Activated naive CD8-positive, alpha-beta T cell treated with anti-CD3 and anti-CD28 coated beads, Interleukin-2, amount 50 U/mL, for 24 hours (primary cell): ENCODE data around the gene PGAP2.

ENCODE experiments used
- ATAC-seq: fragments of 150-1000 bp; cut with Tn5 transposase; one replicate; pipeline ENCODE4 v1.10.0; 2021
- DNase-seq: peaks from one replicate; pipeline ENCODE4 v3.0.0; 2021
- H3K27ac Mint-ChIP-seq: one replicate; pipeline ENCODE4 v1.8.0; 2021; ENCODE audit warnings: mild to moderate bottlenecking, mixed read lengths
- H3K27me3 Mint-ChIP-seq: one replicate; pipeline ENCODE4 v1.8.0; 2021; ENCODE audit warnings: mixed read lengths
- H3K36me3 Mint-ChIP-seq: one replicate; pipeline ENCODE4 v1.8.0; 2021; ENCODE audit warnings: low read depth, mixed read lengths
- H3K4me1 Mint-ChIP-seq: one replicate; pipeline ENCODE4 v1.8.0; 2021; ENCODE audit warnings: mixed read lengths
- H3K4me3 Mint-ChIP-seq: one replicate; pipeline ENCODE4 v1.8.0; 2021; ENCODE audit warnings: mild to moderate bottlenecking, moderate library complexity, mixed read lengths
- H3K9me3 Mint-ChIP-seq: one replicate; pipeline ENCODE4 v1.8.0; 2021; ENCODE audit warnings: mixed read lengths

PGAP2 gene

GRCh38 chr11:3820971-3821370 lies 12.6 kb downstream of the PGAP2 start:
- Mint-ChIP-seq H3K27me3 (no peaks in the 10 kb centered on the region), H3K36me3 (peaks cover 13% of the 10 kb centered on the region), H3K4me1 (peaks cover 16% of the 10 kb centered on the region), H3K27ac (no peak overlapping the region), H3K4me3 (no peak overlapping the region), H3K9me3 (no peaks in the 10 kb centered on the region)
- ATAC-seq = no peak
- DNase-seq = no peak

GRCh38 chr11:3822312-3822711 lies 14.0 kb downstream of the PGAP2 start:
- no peaks in the 10 kb centered on the region for H3K9me3 Mint-ChIP-seq
- no peaks in the 10 kb centered on the region for H3K27me3 Mint-ChIP-seq
- ATAC-seq = no peak
- H3K4me1 Mint-ChIP-seq = peaks cover 22% of the 10 kb centered on the region
- no peak overlapping the region for H3K4me3 Mint-ChIP-seq
- H3K36me3 Mint-ChIP-seq = peaks cover 27% of the 10 kb centered on the region
- H3K27ac Mint-ChIP-seq = no peak overlapping the region
- DNase-seq = no peak

- ATAC-seq = no peak
- no peak overlapping the region for H3K4me3 Mint-ChIP-seq
- peaks cover 27% of the 10 kb centered on the region for H3K4me1 Mint-ChIP-seq
- DNase-seq = no peak
- peaks cover 35% of the 10 kb centered on the region for H3K36me3 Mint-ChIP-seq
- no peaks in the 10 kb centered on the region for H3K9me3 Mint-ChIP-seq
- H3K27ac Mint-ChIP-seq = peak overlapping the region; percentile 67
- H3K27me3 Mint-ChIP-seq = no peaks in the 10 kb centered on the region
Measured at GRCh38 chr11:3823303-3823702, 14.9 kb downstream of the PGAP2 start.

GRCh38 chr11:3823762-3824506 lies 15.6 kb downstream of the PGAP2 start:
- no peak for ATAC-seq
- H3K27ac Mint-ChIP-seq = peak overlapping the region; percentile 67
- H3K4me3 Mint-ChIP-seq = no peak overlapping the region
- H3K36me3 Mint-ChIP-seq = peaks cover 40% of the 10 kb centered on the region
- no peaks in the 10 kb centered on the region for H3K9me3 Mint-ChIP-seq
- H3K4me1 Mint-ChIP-seq = peaks cover 27% of the 10 kb centered on the region
- no peak for DNase-seq
- H3K27me3 Mint-ChIP-seq = no peaks in the 10 kb centered on the region

GRCh38 chr11:3824714-3825472 lies 16.5 kb downstream of the PGAP2 start:
- ATAC-seq (peak; percentile 87), DNase-seq (peak; percentile 85)
- H3K27me3 Mint-ChIP-seq = no peaks in the 10 kb centered on the region
- H3K4me3 Mint-ChIP-seq = no peak overlapping the region
- H3K4me1 Mint-ChIP-seq = peaks cover 27% of the 10 kb centered on the region
- H3K9me3 Mint-ChIP-seq = no peaks in the 10 kb centered on the region
- H3K27ac Mint-ChIP-seq = peak overlapping the region; percentile 77
- H3K36me3 Mint-ChIP-seq = peaks cover 45% of the 10 kb centered on the region

- Mint-ChIP-seq H3K27ac (peak overlapping the region; percentile 40), H3K27me3 (no peaks in the 10 kb centered on the region), H3K4me1 (peaks cover 33% of the 10 kb centered on the region), H3K4me3 (no peak overlapping the region), H3K9me3 (no peaks in the 10 kb centered on the region), H3K36me3 (peaks cover 52% of the 10 kb centered on the region)
- DNase-seq (no peak), ATAC-seq (peak; percentile 15)
Measured at GRCh38 chr11:3825473-3826154, 17.3 kb downstream of the PGAP2 start.

- no peak for ATAC-seq
- Mint-ChIP-seq H3K9me3 (no peaks in the 10 kb centered on the region), H3K27me3 (no peaks in the 10 kb centered on the region), H3K36me3 (peaks cover 63% of the 10 kb centered on the region), H3K4me3 (no peak overlapping the region), H3K27ac (peak overlapping the region; percentile 53), H3K4me1 (peaks cover 44% of the 10 kb centered on the region)
- no peak for DNase-seq
Measured at GRCh38 chr11:3826721-3827120, 18.4 kb downstream of the PGAP2 start.

GRCh38 chr11:3827434-3828186 lies 19.2 kb downstream of the PGAP2 start:
- Mint-ChIP-seq H3K9me3 (no peaks in the 10 kb centered on the region), H3K27me3 (no peaks in the 10 kb centered on the region), H3K36me3 (peaks cover 72% of the 10 kb centered on the region), H3K27ac (no peak overlapping the region), H3K4me3 (no peak overlapping the region), H3K4me1 (peaks cover 53% of the 10 kb centered on the region)
- ATAC-seq (no peak), DNase-seq (no peak)

GRCh38 chr11:3830088-3830487 lies 21.7 kb downstream of the PGAP2 start:
- Mint-ChIP-seq H3K4me3 (no peak overlapping the region), H3K27ac (peak overlapping the region; percentile 96), H3K27me3 (no peaks in the 10 kb centered on the region), H3K36me3 (peaks cover 86% of the 10 kb centered on the region), H3K9me3 (no peaks in the 10 kb centered on the region), H3K4me1 (peaks cover 71% of the 10 kb centered on the region)
- no peak for DNase-seq
- ATAC-seq = no peak

GRCh38 chr11:3830730-3831129 lies 22.4 kb downstream of the PGAP2 start:
- Mint-ChIP-seq H3K4me1 (peaks cover 71% of the 10 kb centered on the region), H3K9me3 (no peaks in the 10 kb centered on the region), H3K27ac (peak overlapping the region; percentile 96), H3K4me3 (peak overlapping the region; percentile 54), H3K36me3 (peaks cover 91% of the 10 kb centered on the region), H3K27me3 (no peaks in the 10 kb centered on the region)
- ATAC-seq = no peak
- DNase-seq = no peak

GRCh38 chr11:3831378-3832239 lies 23.2 kb downstream of the PGAP2 start:
- peak overlapping the region; percentile 54 for H3K4me3 Mint-ChIP-seq
- H3K36me3 Mint-ChIP-seq = peaks cover 91% of the 10 kb centered on the region
- no peaks in the 10 kb centered on the region for H3K27me3 Mint-ChIP-seq
- no peaks in the 10 kb centered on the region for H3K9me3 Mint-ChIP-seq
- DNase-seq (no peak), ATAC-seq (peak; percentile 67)
- peaks cover 75% of the 10 kb centered on the region for H3K4me1 Mint-ChIP-seq
- H3K27ac Mint-ChIP-seq = peak overlapping the region; percentile 96

- no peak for DNase-seq
- ATAC-seq = no peak
- Mint-ChIP-seq H3K9me3 (no peaks in the 10 kb centered on the region), H3K27ac (peak overlapping the region; percentile 96), H3K4me3 (peak overlapping the region; percentile 98), H3K4me1 (peaks cover 79% of the 10 kb centered on the region), H3K27me3 (no peaks in the 10 kb centered on the region), H3K36me3 (peaks cover 88% of the 10 kb centered on the region)
Measured at GRCh38 chr11:3832816-3833215, 24.5 kb downstream of the PGAP2 start.

- no peak for ATAC-seq
- Mint-ChIP-seq H3K27me3 (no peaks in the 10 kb centered on the region), H3K27ac (peak overlapping the region; percentile 96), H3K4me1 (peaks cover 83% of the 10 kb centered on the region), H3K9me3 (no peaks in the 10 kb centered on the region), H3K4me3 (peak overlapping the region; percentile 98), H3K36me3 (peaks cover 87% of the 10 kb centered on the region)
- no peak for DNase-seq
Measured at GRCh38 chr11:3833449-3833848, 25.1 kb downstream of the PGAP2 start.
